Coronary artery (tissue), 2 donors: ENCODE results near the gene KCNQ5.

Experiments used
- DNase-seq: peaks from one replicate; pipeline ENCODE4 v3.0.0-alpha.2; 2017; ENCODE audit warnings: low spot score
- H3K27ac ChIP-seq, 2 donors: fragments of 200-600 bp; sonication (generic); one replicate each; pipeline ENCODE4 v1.5.1; 2016 to 2019
- H3K4me3 ChIP-seq: fragments of 200-600 bp; sonication (generic); 2 replicates; pipeline ENCODE4 v1.5.1; 2016; ENCODE audit warnings: mild to moderate bottlenecking, moderate library complexity
- CTCF ChIP-seq: fragments of 200-600 bp; sonication (generic); IDR thresholded peaks from one replicate; pipeline ENCODE4 v1.5.1; 2019; ENCODE audit warnings: antibody characterized with exemption

KCNQ5 gene

GRCh38 chr6:72616406-72617015 is 5.4 kb upstream of the KCNQ5 start:
- H3K4me3 ChIP-seq: no peak overlapping the region
- no peak overlapping the region for H3K27ac ChIP-seq
- DNase-seq: no peak
- peak; percentile 39 for TF ChIP-seq CTCF

GRCh38 chr6:72617721-72618120 is 4.1 kb upstream of the KCNQ5 start:
- no peak for DNase-seq
- Histone ChIP-seq H3K4me3 (no peak overlapping the region), H3K27ac (no peak overlapping the region)
- TF ChIP-seq CTCF: no peak

- DNase-seq: peak; percentile 73
- Histone ChIP-seq H3K27ac (peak overlapping the region; percentile 66 to 80), H3K4me3 (peak overlapping the region; percentile 89)
- no peak for TF ChIP-seq CTCF
Observed at GRCh38 chr6:72619883-72620696, 1.8 kb upstream of the KCNQ5 start.

GRCh38 chr6:72620871-72621290 is 983 bp upstream of the KCNQ5 start:
- Histone ChIP-seq H3K27ac (peak overlapping the region; percentile 66 to 80), H3K4me3 (peak overlapping the region; percentile 89)
- TF ChIP-seq CTCF: no peak
- peak; percentile 75 for DNase-seq

- Histone ChIP-seq H3K27ac (peak overlapping the region in 1 of 2 donors; percentile 80), H3K4me3 (peak overlapping the region; percentile 89)
- DNase-seq: peak; percentile 73
- TF ChIP-seq CTCF: no peak
Observed at GRCh38 chr6:72622094-72622940, 453 bp downstream of the KCNQ5 start.

GRCh38 chr6:72623808-72624207 is 1.9 kb downstream of the KCNQ5 start:
- no peak overlapping the region for H3K4me3 ChIP-seq
- no peak for TF ChIP-seq CTCF
- DNase-seq: no peak
- H3K27ac ChIP-seq: no peak overlapping the region
